HCT116 (cell line): ENCODE results near the gene MYH7. TPM values are rescaled to one million over a fixed set of nuclear protein-coding genes. Genes with fewer than 3 reads are reported as not detected.

Experiments used
- ATAC-seq: fragments of 200-7000 bp; cut with Tn5 transposase; 2 replicates; pipeline ENCODE4 v1.9.1; 2020; ENCODE audit warnings: mild to moderate bottlenecking, moderate library complexity
- BruUV-seq: library from RNA; stranded (reverse); fragments of 400-500 nt; replicated peaks from 2 replicates; lab custom pipeline; 2021; lab: Mats Ljungman, UMichigan
- CTCF ChIA-PET: fragments of 300-600 bp; sonication (Branson Sonifier 250); formaldehyde crosslinking; loops from one replicate; lab custom pipeline; 2021; ENCODE audit warnings: antibody characterized with exemption; lab: Charles Lee
- POLR2A ChIA-PET: fragments of 300-600, 350-600 bp; sonication (Branson Sonifier 250); formaldehyde crosslinking; loops from one replicate; lab custom pipeline; 2021; ENCODE audit warnings: antibody characterized with exemption; lab: Charles Lee
- RAD21 ChIA-PET, 2 experiments: fragments of 300-600 bp; sonication (Branson Sonifier 250); formaldehyde crosslinking; loops; one replicate each; lab custom pipeline; 2023; ENCODE audit warnings: low total read pairs in 2 of 2; ENCODE audit not compliant: uncharacterized antibody in 2 of 2, unreplicated experiment in 2 of 2, low non-redundant PET in 1 of 2; lab: Charles Lee
- DNase-seq: peaks from one replicate; pipeline ENCODE4 v3.0.0-alpha.2; 2010; ENCODE audit warnings: low read depth, low spot score
- H2AFZ ChIP-seq: fragments of 200-600 bp; shearing (Covaris generic), sonication (generic); 2 replicates; pipeline ENCODE4 v1.6.1; 2017; ENCODE audit warnings: low read depth, mixed run types, mixed read lengths, antibody characterized with exemption, low read length; ENCODE audit not compliant: poor library complexity, severe bottlenecking
- H3K27ac ChIP-seq: 2 replicates; pipeline ENCODE4 v1.5.1; 2012; ENCODE audit warnings: low read depth, low read length
- H3K27me3 ChIP-seq: fragments of 200-600 bp; sonication (generic); 2 replicates; pipeline ENCODE4 v1.6.1; 2016; ENCODE audit warnings: mixed run types, low read length, mixed read lengths; ENCODE audit not compliant: insufficient read depth
- H3K36me3 ChIP-seq, 2 experiments: fragments of 200-500 bp in 1 of 2; fragments of 200-600 bp in 1 of 2; sonication (Bioruptor generic) in 1 of 2; sonication (generic) in 1 of 2; 2 replicates each; pipeline versions ENCODE4 v1.5.1 to v1.6.1; 2014 to 2016; ENCODE audit warnings: low read length in 2 of 2, inconsistent platforms in 1 of 2, mixed read lengths in 1 of 2, mixed run types in 1 of 2; ENCODE audit not compliant: insufficient read depth in 2 of 2, control insufficient read depth in 1 of 2
- H3K4me1 ChIP-seq, 2 experiments: fragments of 200-600 bp in 1 of 2; sonication (generic) in 1 of 2; 2 replicates each; pipeline versions ENCODE4 v1.5.1 to v1.6.1; 2012 to 2017; ENCODE audit warnings: low read length in 2 of 2, inconsistent platforms in 1 of 2, mild to moderate bottlenecking in 1 of 2, mixed read lengths in 1 of 2, mixed run types in 1 of 2, moderate library complexity in 1 of 2; ENCODE audit not compliant: insufficient read depth in 2 of 2, control insufficient read depth in 1 of 2
- H3K4me2 ChIP-seq: fragments of 200-600 bp; sonication (generic); 2 replicates; pipeline ENCODE4 v1.6.1; 2017; ENCODE audit warnings: mixed run types, low read length, mixed read lengths
- H3K4me3 ChIP-seq, 2 experiments: fragments of 200-600 bp in 1 of 2; sonication (generic) in 1 of 2; replicated peaks in 1 of 2; 2 replicates each; pipeline ENCODE4 v1.5.1; 2011 to 2016; ENCODE audit warnings: low read length in 2 of 2, control low read depth in 1 of 2, low read depth in 1 of 2, mild to moderate bottlenecking in 1 of 2, mixed read lengths in 1 of 2, mixed run types in 1 of 2
- H3K79me2 ChIP-seq: fragments of 200-600 bp; sonication (generic); 2 replicates; pipeline ENCODE4 v1.6.1; 2017; ENCODE audit warnings: mild to moderate bottlenecking, mixed run types, low read length, moderate library complexity, mixed read lengths; ENCODE audit not compliant: insufficient read depth
- H3K9ac ChIP-seq: fragments of 200-600 bp; sonication (generic); 2 replicates; pipeline ENCODE4 v1.6.1; 2016; ENCODE audit warnings: low read length, mixed read lengths
- H3K9me2 ChIP-seq: fragments of 200-600 bp; sonication (generic), shearing (Covaris generic); 2 replicates; pipeline ENCODE4 v1.6.1; 2017; ENCODE audit warnings: mixed run types, mild to moderate bottlenecking, moderate library complexity; ENCODE audit not compliant: insufficient read depth
- H3K9me3 ChIP-seq, 2 experiments: fragments of 200-500 bp in 1 of 2; fragments of 200-600 bp in 1 of 2; sonication (Bioruptor generic) in 1 of 2; sonication (generic) in 1 of 2; 2 replicates each; pipeline ENCODE4 v1.6.1; 2014 to 2017; ENCODE audit warnings: low read length in 2 of 2, mixed read lengths in 2 of 2, inconsistent platforms in 1 of 2, low read depth in 1 of 2, mild to moderate bottlenecking in 1 of 2, mixed run types in 1 of 2, moderate library complexity in 1 of 2; ENCODE audit not compliant: control insufficient read depth in 1 of 2, insufficient read depth in 1 of 2
- H4K20me1 ChIP-seq: fragments of 200-600 bp; sonication (generic), shearing (Covaris generic); 2 replicates; pipeline ENCODE4 v1.6.1; 2017; ENCODE audit warnings: mixed run types, mild to moderate bottlenecking, moderate library complexity; ENCODE audit not compliant: insufficient read depth
- CBX3 ChIP-seq: IDR thresholded peaks from 2 replicates; pipeline ENCODE4 v1.6.1; 2012; ENCODE audit warnings: low read depth
- CEBPB ChIP-seq: IDR thresholded peaks from 2 replicates; pipeline ENCODE4 v1.6.1; 2012; ENCODE audit warnings: low read depth
- CTCF ChIP-seq, 3 experiments: fragments of 200-600 bp in 1 of 3; sonication (generic) in 1 of 3; IDR thresholded peaks in 2 of 3; conservative IDR thresholded peaks in 1 of 3; 2 replicates each; pipeline ENCODE4 v1.5.1; 2012 to 2017; ENCODE audit warnings: low read depth in 2 of 3, low read length in 2 of 3, antibody characterized with exemption in 1 of 3, borderline replicate concordance in 1 of 3, control low read depth in 1 of 3, mild to moderate bottlenecking in 1 of 3, mixed read lengths in 1 of 3, mixed run types in 1 of 3, moderate library complexity in 1 of 3; ENCODE audit not compliant: insufficient read depth in 1 of 3
- ELF1 ChIP-seq: IDR thresholded peaks from 2 replicates; pipeline ENCODE4 v1.6.1; 2012; ENCODE audit warnings: low read depth, borderline replicate concordance
- EZH2 ChIP-seq: fragments of 200-600 bp; sonication (generic); IDR thresholded peaks from 2 replicates; pipeline ENCODE4 v1.6.1; 2017; ENCODE audit warnings: antibody characterized with exemption, mixed run types
- FOSL1 ChIP-seq: IDR thresholded peaks from 2 replicates; pipeline ENCODE4 v1.6.1; 2012; ENCODE audit warnings: low read depth
- JUND ChIP-seq: IDR thresholded peaks from 2 replicates; pipeline ENCODE4 v1.6.1; 2012
- POLR2A ChIP-seq: IDR thresholded peaks from 2 replicates; pipeline ENCODE4 v1.7.0; 2011; ENCODE audit warnings: borderline replicate concordance; ENCODE audit not compliant: insufficient read depth, insufficient read length; ENCODE audit errors: extremely low read depth
- POLR2AphosphoS5 ChIP-seq: IDR thresholded peaks from 2 replicates; pipeline ENCODE4 v1.6.1; 2011; ENCODE audit warnings: mild to moderate bottlenecking, low read depth, low read length, moderate library complexity
- RAD21 ChIP-seq: IDR thresholded peaks from 2 replicates; pipeline ENCODE4 v1.6.1; 2012; ENCODE audit warnings: low read depth, mild to moderate bottlenecking
- SRF ChIP-seq: IDR thresholded peaks from 2 replicates; pipeline ENCODE4 v1.6.1; 2012; ENCODE audit warnings: low read depth
- TCF7L2 ChIP-seq: IDR thresholded peaks from 2 replicates; pipeline ENCODE4 v1.7.0; 2011; ENCODE audit warnings: borderline replicate concordance, inconsistent platforms; ENCODE audit not compliant: insufficient read depth, insufficient read length; ENCODE audit errors: extremely low read depth
- ZBTB33 ChIP-seq: IDR thresholded peaks from 2 replicates; pipeline ENCODE4 v1.6.1; 2011; ENCODE audit warnings: mild to moderate bottlenecking, low read length, moderate library complexity; ENCODE audit not compliant: insufficient replicate concordance; ENCODE audit errors: extremely low read depth
- ZFX ChIP-seq: fragments of 450-650 bp; IDR thresholded peaks from 2 replicates; pipeline ENCODE4 v1.6.1; 2017
- intact Hi-C: fragments of 100-400 bp; cut with micrococcal nuclease; formaldehyde crosslinking; loops from 2 replicates; pipeline ENCODE4 v1.10.0; 2022
- total RNA-seq: library from RNA; stranded (reverse); gene quantifications from one replicate; pipeline ENCODE4 v1.2.1, GENCODE V29; 2021; ENCODE audit not compliant: unreplicated experiment

The MYH7 gene
- total RNA-seq, 1 experiment from 2014 or later, result not detected

- POLR2A ChIA-PET, result no interaction called here
- H2AFZ ChIP-seq, result no peak overlapping the region
- TF ChIP-seq CTCF (IDR thresholded peaks at IDR 0.05 in 2 of 3, conservative IDR thresholded peaks at IDR 0.05 in 1 of 3; ENCODE audit: borderline replicate concordance in 1 of 3, insufficient read depth in 1 of 3, low read depth in 2 of 3, low read length in 2 of 3) (no peak), ZFX (no peak), ZBTB33 (no peak), POLR2AphosphoS5 (no peak), CBX3 (no peak), SRF (no peak), CEBPB (no peak), FOSL1 (no peak), EZH2 (no peak), RAD21 (no peak), ELF1 (no peak), JUND (no peak), POLR2A (no peak), TCF7L2 (no peak)
- intact Hi-C loops, result no loop called here
- DNase-seq, result no peak
- H4K20me1 ChIP-seq, result no peaks in the 10 kb centered on the region
- no peak overlapping the region for H3K4me2 ChIP-seq
- no peaks in the 10 kb centered on the region for H3K4me1 ChIP-seq
- no peak overlapping the region for H3K27ac ChIP-seq
- no peak overlapping the region for H3K4me3 ChIP-seq
- H3K36me3 ChIP-seq, result no peaks in the 10 kb centered on the region
- BruUV-seq, result no TSS peak
- RAD21 ChIA-PET, result no interaction called here
- H3K79me2 ChIP-seq, result no peaks in the 10 kb centered on the region
- H3K9ac ChIP-seq, result no peak overlapping the region
- no peak for ATAC-seq
- H3K27me3 ChIP-seq, result peaks cover 11% of the 10 kb centered on the region
- H3K9me2 ChIP-seq, result no peaks in the 10 kb centered on the region
- no peaks in the 10 kb centered on the region for H3K9me3 ChIP-seq
- CTCF ChIA-PET, result no interaction called here
These were observed 2.0 kb upstream of the MYH7 start for GRCh38 chr14:23437133-23438100.
